HG02678 (cell line): ENCODE data around the gene TMEM59.
"Not testable (repeated sequence)": the region's sequence is repeated elsewhere in the genome, so short reads cannot be mapped to it uniquely, and the experiment has no call there.

Experiments used
- ATAC-seq: cut with Tn5 transposase; IDR thresholded peaks from one replicate; pipeline ENCODE4 v1.9.1; 2021; ENCODE audit warnings: mild to moderate bottlenecking, moderate library complexity; ENCODE audit not compliant: unreplicated experiment

Gene TMEM59

GRCh38 chr1:54053745-54054437, 887 bp upstream of the TMEM59 start:
- ATAC-seq, result peak; percentile 1

GRCh38 chr1:54052431-54052933, 522 bp downstream of the TMEM59 start:
- ATAC-seq, result peak; percentile 23

- ATAC-seq, result no peak
Observed at GRCh38 chr1:54051933-54052430, 1.0 kb downstream of the TMEM59 start.

- not testable (repeated sequence) for ATAC-seq
Observed at GRCh38 chr1:54050435-54050834, 2.6 kb downstream of the TMEM59 start.

GRCh38 chr1:54047384-54048305, 5.4 kb downstream of the TMEM59 start:
- ATAC-seq, result no peak

GRCh38 chr1:54046671-54047383, 6.2 kb downstream of the TMEM59 start:
- no peak for ATAC-seq

GRCh38 chr1:54045496-54045895, 7.5 kb downstream of the TMEM59 start:
- no peak for ATAC-seq

- ATAC-seq, result no peak
Observed at GRCh38 chr1:54041806-54042205, 11.2 kb downstream of the TMEM59 start.

GRCh38 chr1:54037476-54037875, 15.5 kb downstream of the TMEM59 start:
- ATAC-seq, result no peak

GRCh38 chr1:54028306-54029251, 24.4 kb downstream of the TMEM59 start:
- ATAC-seq, result no peak

GRCh38 chr1:54027848-54028247, 25.2 kb downstream of the TMEM59 start:
- no peak for ATAC-seq

- ATAC-seq, result not testable (repeated sequence)
Observed at GRCh38 chr1:54024811-54025210, 28.2 kb downstream of the TMEM59 start.

- ATAC-seq, result no peak
Observed at GRCh38 chr1:54024358-54024757, 28.6 kb downstream of the TMEM59 start.

- not testable (repeated sequence) for ATAC-seq
Observed at GRCh38 chr1:54019562-54020176, 33.3 kb downstream of the TMEM59 start.

- no peak for ATAC-seq
Observed at GRCh38 chr1:54018635-54019034, 34.4 kb downstream of the TMEM59 start.

GRCh38 chr1:54017979-54018378, 35.0 kb downstream of the TMEM59 start, which contains the start of gene LDLRAD1:
Gene LDLRAD1 (minus strand): TSS chr1:54018186. CDS start chr1:54018112, 74 bp downstream.
- no peak for ATAC-seq

GRCh38 chr1:54016343-54017282, 36.4 kb downstream of the TMEM59 start:
- no peak for ATAC-seq

- ATAC-seq, result no peak
Observed at GRCh38 chr1:54014009-54014629, 38.9 kb downstream of the TMEM59 start.
